Calu3 (cell line): ENCODE measurements around the gene SPATA31C1. TPM values are rescaled to one million over a fixed set of nuclear protein-coding genes. Genes with fewer than 3 reads are reported as not detected.
A peak's percentile ranks its signal among the peaks of the same experiment; 100 is the strongest.
"Not testable (repeated sequence)": the region's sequence is repeated elsewhere in the genome, so short reads cannot be mapped to it uniquely, and the experiment has no call there.

ENCODE experiments used
- Bru-seq: library from RNA; stranded (reverse); fragments of 400-500 nt; gene quantifications from one replicate; lab custom pipeline; 2021; lab: Mats Ljungman, UMichigan
- BruChase-seq, 2 experiments: library from RNA; stranded (reverse); fragments of 400-500 nt; gene quantifications; one replicate each; lab custom pipeline; 2021; lab: Mats Ljungman, UMichigan
- BruUV-seq: library from RNA; stranded (reverse); fragments of 400-500 nt; replicated peaks from 2 replicates; lab custom pipeline; 2021; lab: Mats Ljungman, UMichigan
- CTCF ChIA-PET: fragments of 300-600 bp; sonication (Branson Sonifier 250); formaldehyde crosslinking; loops from one replicate; lab custom pipeline; 2022; ENCODE audit warnings: antibody characterized with exemption; lab: Charles Lee
- DNase-seq: peaks from one replicate; pipeline ENCODE4 v3.0.0; 2022
- H3K27ac Mint-ChIP-seq: one replicate; pipeline ENCODE4 v1.8.0; 2022; ENCODE audit warnings: mixed read lengths; ENCODE audit not compliant: unreplicated experiment
- H3K27me3 Mint-ChIP-seq: one replicate; pipeline ENCODE4 v1.8.0; 2022; ENCODE audit warnings: mixed read lengths; ENCODE audit not compliant: unreplicated experiment
- H3K36me3 Mint-ChIP-seq: one replicate; pipeline ENCODE4 v1.8.0; 2022; ENCODE audit warnings: mild to moderate bottlenecking, moderate library complexity, mixed read lengths; ENCODE audit not compliant: insufficient read depth, unreplicated experiment
- H3K4me1 Mint-ChIP-seq: one replicate; pipeline ENCODE4 v1.8.0; 2022; ENCODE audit warnings: mild to moderate bottlenecking, low read depth, mixed read lengths; ENCODE audit not compliant: unreplicated experiment
- H3K4me3 Mint-ChIP-seq: one replicate; pipeline ENCODE4 v1.8.0; 2022; ENCODE audit warnings: mild to moderate bottlenecking, low read depth, moderate library complexity, mixed read lengths; ENCODE audit not compliant: unreplicated experiment
- H3K9me3 Mint-ChIP-seq: one replicate; pipeline ENCODE4 v1.8.0; 2022; ENCODE audit warnings: low read depth, mixed read lengths; ENCODE audit not compliant: unreplicated experiment
- CTCF ChIP-seq: fragments of 200-600 bp; IDR thresholded peaks from one replicate; pipeline ENCODE4 v1.8.0; 2022; ENCODE audit warnings: antibody characterized with exemption; ENCODE audit not compliant: unreplicated experiment
- intact Hi-C: fragments of 100-400 bp; cut with micrococcal nuclease; formaldehyde crosslinking; loops from one replicate; pipeline ENCODE4 v1.10.0; 2022; ENCODE audit not compliant: unreplicated experiment
- long read RNA-seq: library from polyadenylated mRNA; stranded (forward); transcript quantifications from one replicate; pipeline ENCODE4 v2.0.0, GENCODE V29; 2022
- total RNA-seq: library from RNA; stranded (reverse); gene quantifications from 2 replicates; pipeline ENCODE4 v1.2.3, GENCODE V29; 2022

SPATA31C1 gene
- total RNA-seq (not detected in 2 replicates), Bru-seq, nascent RNA (not detected), BruChase-seq, experiment 1, labeled RNA remaining after a 6-hour chase (percentile 11 among the genes with signal in this experiment), BruChase-seq, experiment 2, labeled RNA remaining after a 2-hour chase (percentile 8 among the genes with signal in this experiment)
- long read RNA-seq, result 0 reads

GRCh38 chr9:87917662-87918061 lies at the start of gene SPATA31C1:
Gene SPATA31C1, plus strand, starts transcription at chr9:87917962.
- H3K36me3 Mint-ChIP-seq, DNase-seq, H3K27me3 Mint-ChIP-seq, H3K4me3 Mint-ChIP-seq, BruUV-seq, CTCF ChIA-PET, H3K9me3 Mint-ChIP-seq, H3K4me1 Mint-ChIP-seq, H3K27ac Mint-ChIP-seq, intact Hi-C loops: not testable (repeated sequence)

GRCh38 chr9:87868175-87868574 lies 49.6 kb upstream of the SPATA31C1 start:
- Mint-ChIP-seq H3K4me3 (no peak overlapping the region), H3K27ac (no peak overlapping the region), H3K4me1 (peaks cover 49% of the 10 kb centered on the region), H3K27me3 (no peaks in the 10 kb centered on the region), H3K9me3 (peaks cover 4% of the 10 kb centered on the region), H3K36me3 (no peaks in the 10 kb centered on the region)
- intact Hi-C loops, result no loop called here
- BruUV-seq, result no TSS peak
- DNase-seq, result no peak
- CTCF ChIA-PET, result no interaction called here
- no peak for TF ChIP-seq CTCF

GRCh38 chr9:87868635-87869034 lies 49.1 kb upstream of the SPATA31C1 start:
- Mint-ChIP-seq H3K4me3 (no peak overlapping the region), H3K9me3 (peaks cover 4% of the 10 kb centered on the region), H3K27ac (no peak overlapping the region), H3K27me3 (no peaks in the 10 kb centered on the region), H3K4me1 (peaks cover 45% of the 10 kb centered on the region), H3K36me3 (no peaks in the 10 kb centered on the region)
- no TSS peak for BruUV-seq
- no peak for TF ChIP-seq CTCF
- intact Hi-C loops, result no loop called here
- no peak for DNase-seq
- CTCF ChIA-PET, result no interaction called here

- CTCF ChIA-PET, result no interaction called here
- Mint-ChIP-seq H3K4me1 (peaks cover 41% of the 10 kb centered on the region), H3K9me3 (peaks cover 4% of the 10 kb centered on the region), H3K27ac (no peak overlapping the region), H3K27me3 (no peaks in the 10 kb centered on the region), H3K4me3 (no peak overlapping the region), H3K36me3 (no peaks in the 10 kb centered on the region)
- intact Hi-C loops, result no loop called here
- TF ChIP-seq CTCF, result no peak
- no peak for DNase-seq
- BruUV-seq, result no TSS peak
Measured at GRCh38 chr9:87869082-87869481, 48.7 kb upstream of the SPATA31C1 start.

GRCh38 chr9:87871425-87872078 lies 46.2 kb upstream of the SPATA31C1 start:
- Mint-ChIP-seq H3K27ac (no peak overlapping the region), H3K27me3 (no peaks in the 10 kb centered on the region), H3K9me3 (peaks cover 4% of the 10 kb centered on the region), H3K36me3 (no peaks in the 10 kb centered on the region), H3K4me3 (no peak overlapping the region), H3K4me1 (peaks cover 19% of the 10 kb centered on the region)
- intact Hi-C loops, result no loop called here
- no TSS peak for BruUV-seq
- CTCF ChIA-PET, result no interaction called here
- TF ChIP-seq CTCF, result no peak
- no peak for DNase-seq
